Measurements from ENCODE around the gene PODNL1.
"Not testable (repeated sequence)": the region's sequence is repeated elsewhere in the genome, so short reads cannot be mapped to it uniquely, and the experiment has no call there.

PODNL1 gene

DNA sequence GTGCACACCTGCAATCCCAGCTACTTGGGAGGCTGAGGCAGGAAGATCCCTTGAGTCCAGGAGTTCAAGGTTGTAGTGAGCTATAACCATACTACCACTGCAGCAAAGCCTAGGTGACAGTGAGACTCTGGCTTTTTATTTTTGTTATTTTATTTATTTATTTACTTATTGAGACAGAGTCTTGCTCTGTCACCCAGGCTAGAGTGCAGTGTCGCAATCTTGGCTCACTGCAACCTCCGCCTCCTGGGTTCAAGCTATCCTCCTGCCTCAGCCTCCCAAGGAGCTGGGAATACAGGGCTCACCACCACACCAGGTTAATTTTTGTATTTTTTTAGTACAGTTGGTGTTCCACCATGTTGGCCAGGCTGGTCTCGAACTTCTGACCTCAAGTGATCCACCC is 35.3 kb upstream of the PODNL1 start:
- DNase-seq (ENCODE audit: low read depth in 2 of 2): not testable (repeated sequence)

- DNase-seq (ENCODE audit: low read depth in 2 of 2): no peak
Measured at GRCh38 chr19:13972368-13973155, 34.3 kb upstream of the PODNL1 start.

GRCh38 chr19:13971868-13972267 is 33.7 kb upstream of the PODNL1 start:
- DNase-seq (ENCODE audit: low read depth in 2 of 2): not testable (repeated sequence)

DNA sequence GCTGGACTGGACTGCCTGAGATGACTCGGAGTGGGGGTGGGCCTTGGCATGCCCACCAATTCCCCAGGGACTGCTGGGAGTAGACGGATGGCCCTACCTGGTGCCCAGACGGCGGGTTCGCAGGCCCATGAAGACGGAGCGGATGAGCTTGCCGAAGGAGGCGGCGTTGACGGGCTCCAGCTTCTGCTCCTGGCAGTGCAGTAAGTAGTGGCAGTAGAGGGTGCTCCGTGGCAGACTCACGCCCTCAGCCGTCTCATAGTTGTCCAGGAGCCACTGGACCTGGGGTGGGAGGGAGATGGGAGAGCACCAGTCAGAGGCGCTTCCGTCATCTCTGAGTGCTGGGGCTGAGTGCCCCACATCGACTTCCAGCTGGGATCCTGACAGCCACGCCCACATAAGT is 31.7 kb upstream of the PODNL1 start:
- DNase-seq (ENCODE audit: low read depth in 2 of 2): no peak

DNA sequence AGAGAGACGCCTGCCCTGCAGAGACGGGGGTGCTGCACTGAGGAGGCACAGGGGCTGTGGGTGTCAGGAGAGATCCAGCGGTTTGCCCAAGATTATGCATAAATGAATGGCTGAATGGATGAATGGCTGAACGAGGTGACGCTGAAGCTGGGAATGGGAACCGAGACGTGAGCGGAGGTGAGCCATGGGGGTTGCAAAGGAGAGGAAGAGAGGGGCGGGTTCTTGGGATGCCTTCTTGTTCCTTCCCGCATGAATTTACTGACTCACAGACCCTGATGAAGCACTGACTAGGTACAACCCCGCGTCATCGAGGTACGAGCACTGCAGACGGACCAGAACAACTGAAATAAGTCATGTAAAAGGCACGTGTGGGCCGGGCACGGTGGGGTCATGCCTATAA is 30.8 kb upstream of the PODNL1 start:
- no peak for DNase-seq (ENCODE audit: low read depth in 2 of 2)

DNA sequence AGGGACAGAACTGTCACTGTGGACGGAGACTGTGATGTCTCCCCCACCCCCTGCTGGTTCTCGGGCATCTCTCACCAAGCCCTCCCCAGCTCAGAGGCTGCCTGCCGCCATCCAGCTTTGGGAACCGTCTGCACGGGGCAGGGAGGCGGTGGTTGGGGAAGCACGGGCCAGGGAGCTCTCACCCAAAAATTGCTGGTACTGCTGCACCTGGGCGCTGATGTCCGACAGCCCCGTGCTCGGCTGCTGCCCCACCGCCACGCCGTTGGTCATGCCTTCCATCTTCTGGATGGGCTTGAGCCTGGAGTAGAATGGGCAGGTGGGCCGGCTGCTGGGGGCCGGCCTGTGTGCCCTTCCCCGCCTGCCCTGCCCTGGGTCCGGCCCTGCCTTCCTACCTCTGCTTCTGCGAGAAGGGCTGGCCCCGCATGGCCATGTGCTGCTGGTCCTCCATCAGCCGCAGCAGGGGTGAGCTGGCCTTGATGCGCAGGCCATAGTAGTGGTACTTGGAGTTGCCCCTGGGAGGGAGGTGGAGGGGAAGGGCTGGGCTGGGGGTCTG is 30.2 kb upstream of the PODNL1 start:
- DNase-seq (ENCODE audit: low read depth in 2 of 2): no peak

- DNase-seq (ENCODE audit: low read depth in 2 of 2): not testable (repeated sequence)
Measured at GRCh38 chr19:13967206-13967605, 29.0 kb upstream of the PODNL1 start.

GRCh38 chr19:13966684-13967128 is 28.5 kb upstream of the PODNL1 start:
- DNase-seq (ENCODE audit: low read depth in 2 of 2): no peak

- no peak for DNase-seq (ENCODE audit: low read depth in 2 of 2)
Measured at GRCh38 chr19:13965926-13966683, 27.9 kb upstream of the PODNL1 start.

DNA sequence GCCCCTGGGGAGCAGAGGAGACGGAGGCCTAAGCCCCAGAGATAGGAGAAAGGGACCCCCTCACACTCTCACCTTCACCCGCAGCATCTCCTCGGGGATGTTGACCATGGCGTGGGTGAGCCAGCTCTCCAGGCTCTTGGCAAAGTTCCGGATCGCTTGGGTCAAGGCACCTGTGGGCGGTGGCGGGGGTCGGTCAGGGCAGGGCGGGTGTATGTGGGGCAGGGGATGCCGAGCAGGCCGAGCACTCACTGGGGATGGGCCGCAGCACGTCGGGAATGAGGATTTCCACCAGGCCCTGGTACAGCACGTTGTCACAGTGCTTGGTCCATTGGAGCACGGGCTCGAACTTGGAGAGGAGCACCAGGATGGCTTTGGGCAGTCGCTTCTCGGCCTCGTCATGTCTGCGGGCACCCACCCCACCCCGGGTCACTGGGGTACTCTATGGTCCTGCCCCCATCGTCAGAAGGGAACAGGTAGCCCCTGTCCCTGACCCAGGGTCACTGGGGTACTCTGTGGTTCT is 27.2 kb upstream of the PODNL1 start:
- no peak for DNase-seq (ENCODE audit: low read depth in 2 of 2)

GRCh38 chr19:13964776-13965175 is 26.6 kb upstream of the PODNL1 start:
- DNase-seq (ENCODE audit: low read depth in 2 of 2): no peak

- DNase-seq (ENCODE audit: low read depth in 2 of 2): no peak
Measured at GRCh38 chr19:13963603-13964105, 25.4 kb upstream of the PODNL1 start.

DNA sequence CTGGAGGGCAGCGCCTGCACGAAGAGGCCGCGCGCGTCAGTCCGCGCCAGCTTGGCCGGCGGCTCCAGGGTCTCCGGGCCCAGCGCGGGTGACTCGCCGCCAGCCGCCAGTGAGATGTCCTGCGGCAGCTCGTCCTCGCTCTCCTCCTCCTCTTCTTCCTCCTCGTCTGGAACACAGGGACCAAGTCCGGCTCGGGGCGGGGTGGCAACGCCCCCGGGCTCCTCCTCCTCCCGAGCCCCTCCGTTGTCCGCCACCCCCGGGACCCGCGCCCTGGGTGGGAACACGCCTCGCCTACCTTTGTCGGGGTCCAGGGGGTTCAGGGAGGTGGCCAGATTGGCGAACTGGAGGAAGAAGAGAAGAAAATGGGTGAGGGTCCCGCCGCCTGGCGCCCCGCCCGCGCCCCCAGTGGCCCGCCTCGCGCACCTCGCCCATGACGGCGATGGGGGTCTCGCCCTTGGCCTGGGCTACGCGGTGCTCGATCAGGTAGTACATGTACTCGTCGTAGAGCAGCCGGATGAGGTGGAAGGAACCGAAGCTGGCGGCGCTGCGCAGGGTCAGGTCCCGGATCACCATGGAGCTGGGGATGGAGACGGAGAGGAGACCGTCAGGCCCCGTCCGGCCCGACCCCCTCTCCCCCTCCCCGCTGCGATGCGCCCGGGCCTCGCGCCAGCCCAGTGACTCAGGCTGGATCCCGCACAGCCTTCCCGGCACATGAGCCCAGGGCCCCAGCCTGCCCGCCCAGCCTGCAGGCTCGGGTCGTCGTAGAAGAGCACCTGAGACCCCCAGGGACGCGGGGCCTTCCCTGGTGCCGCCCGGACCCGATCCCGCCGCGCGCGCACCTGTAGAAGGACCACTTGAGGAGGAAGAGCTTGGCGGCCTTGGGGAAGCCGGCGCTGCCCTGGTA is 24.7 kb upstream of the PODNL1 start:
- no peak for DNase-seq (ENCODE audit: low read depth in 2 of 2)

- no peak for DNase-seq (ENCODE audit: low read depth in 2 of 2)
Measured at GRCh38 chr19:13961826-13962698, 23.8 kb upstream of the PODNL1 start.

- DNase-seq (ENCODE audit: low read depth in 2 of 2): no peak
Measured at GRCh38 chr19:13960863-13961784, 22.9 kb upstream of the PODNL1 start.

GRCh38 chr19:13959962-13960862 is 22.0 kb upstream of the PODNL1 start:
- DNase-seq (ENCODE audit: low read depth in 2 of 2): no peak

GRCh38 chr19:13959141-13959961 is 21.1 kb upstream of the PODNL1 start:
- DNase-seq (ENCODE audit: low read depth in 2 of 2): no peak

Data from activated CD8-positive, alpha-beta memory T cell treated with anti-CD3 and anti-CD28 coated beads for 4 hours (primary cell).